ENCODE measurements around the gene ANKRD65.
"Not testable (repeated sequence)": the region's sequence is repeated elsewhere in the genome, so short reads cannot be mapped to it uniquely, and the experiment has no call there.

ANKRD65 gene

DNA sequence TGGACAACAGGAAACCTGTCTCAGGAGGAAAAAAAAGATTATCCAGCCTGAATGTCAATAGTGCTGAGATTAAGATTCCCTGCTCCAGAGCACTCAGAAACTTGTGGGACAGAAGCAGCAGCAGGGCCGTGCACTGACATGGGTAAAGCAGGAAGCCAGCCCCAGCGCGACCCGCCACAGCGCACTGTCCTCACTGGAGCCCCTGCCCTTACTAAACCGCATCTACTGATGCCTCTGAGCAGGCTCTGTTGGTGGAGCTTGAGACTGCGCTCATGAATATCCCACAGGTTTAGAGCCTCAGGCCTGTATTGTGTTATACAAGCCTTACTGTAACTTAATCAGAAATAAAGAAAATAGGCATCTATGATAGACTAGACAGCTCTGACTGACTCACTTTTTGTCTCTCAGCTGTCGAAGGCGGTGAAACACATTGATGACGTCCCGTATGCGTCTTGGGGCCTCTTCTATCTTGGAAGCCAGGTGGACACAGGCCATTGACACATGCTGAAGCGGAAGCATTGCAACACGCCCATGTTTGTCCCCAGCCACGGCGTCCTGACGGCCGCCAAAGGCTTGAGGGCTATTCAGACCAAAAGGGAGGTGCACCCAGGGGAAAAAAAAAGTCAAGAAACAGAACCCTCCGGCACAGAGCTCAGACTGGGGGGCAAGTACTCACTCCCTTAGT lies 23.1 kb downstream of the ANKRD65 start:
- DNase-seq (ENCODE audit: low read depth in 3 of 3), result no peak

DNA sequence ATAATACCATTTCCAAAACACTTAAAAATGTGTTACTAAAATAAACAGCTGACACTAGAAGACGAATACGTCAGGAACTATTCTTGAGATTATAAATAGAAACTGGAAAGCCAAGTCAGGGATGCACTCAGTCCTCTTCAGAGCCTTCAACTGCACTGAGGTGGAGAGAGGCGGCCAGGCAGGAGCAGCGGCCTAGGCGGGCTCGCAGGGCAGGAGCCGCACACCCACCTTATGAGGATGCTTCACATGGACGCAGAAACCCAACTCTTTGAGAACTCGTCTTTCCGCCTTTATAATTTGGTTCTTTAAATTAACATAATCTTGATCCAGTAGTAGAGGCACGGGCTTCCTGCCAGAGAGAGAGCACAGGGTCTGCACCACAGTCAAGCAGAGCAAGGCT lies 25.9 kb downstream of the ANKRD65 start:
- no peak for DNase-seq (ENCODE audit: low read depth in 3 of 3)

DNA sequence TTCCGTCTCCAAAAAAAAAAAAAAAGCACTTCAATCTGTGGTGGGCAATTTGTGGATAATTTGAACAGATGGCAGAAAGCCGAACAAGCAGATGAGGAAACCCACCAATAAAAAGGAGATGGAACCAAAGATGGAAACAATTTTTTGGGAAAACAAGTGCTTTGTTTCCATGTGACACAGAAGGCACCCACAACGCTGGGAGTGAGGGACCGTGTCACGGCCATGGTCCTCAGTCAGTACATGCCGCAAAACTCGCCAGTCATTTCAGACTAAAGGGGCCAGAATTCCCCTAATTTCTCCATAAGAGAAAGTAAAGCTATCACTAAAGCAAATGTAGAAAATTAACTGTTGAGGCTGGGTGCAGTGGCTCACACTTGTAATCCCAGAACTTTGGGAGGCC lies 27.0 kb downstream of the ANKRD65 start:
- no peak for DNase-seq (ENCODE audit: low read depth in 3 of 3)

DNA sequence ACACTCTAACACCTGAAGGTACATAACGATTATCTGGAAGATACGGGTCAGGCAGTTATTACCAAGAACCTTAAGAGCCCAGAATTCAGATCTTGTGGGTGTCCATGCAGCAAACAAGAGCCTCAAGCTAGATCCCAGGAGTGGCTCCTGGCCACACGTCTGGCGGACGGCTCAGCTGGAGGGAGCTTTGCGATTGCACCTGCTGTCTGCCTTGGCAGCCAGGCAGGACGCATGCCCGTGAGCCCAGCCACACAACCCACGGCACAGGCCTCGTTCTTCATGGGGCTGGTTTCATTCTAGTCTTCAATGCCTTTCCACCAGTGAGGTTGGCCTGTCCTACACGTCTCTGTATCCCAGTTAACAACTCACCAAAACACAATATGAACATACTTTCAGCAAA lies 27.6 kb downstream of the ANKRD65 start:
- no peak for DNase-seq (ENCODE audit: low read depth in 3 of 3)

DNA sequence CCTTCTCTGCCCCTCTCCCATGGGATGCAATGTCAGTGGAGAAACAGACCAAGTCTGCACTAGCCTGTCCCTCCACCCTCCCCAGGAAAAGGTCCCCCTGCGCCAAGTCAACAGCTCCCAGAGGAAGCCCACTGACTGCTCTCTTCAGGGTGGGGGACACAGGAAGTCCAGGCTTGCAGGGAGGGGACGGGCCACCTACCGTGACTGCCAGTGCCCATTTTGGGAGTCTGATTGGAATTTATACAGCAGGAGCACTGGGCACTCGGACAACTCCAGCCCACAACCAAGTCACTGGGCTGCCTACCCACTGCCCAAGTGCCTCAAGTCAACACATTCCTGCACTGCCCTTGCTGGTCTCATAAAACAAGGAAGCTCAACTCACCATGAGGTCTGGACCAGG lies 28.1 kb downstream of the ANKRD65 start:
- no peak for DNase-seq (ENCODE audit: low read depth in 3 of 3)

DNA sequence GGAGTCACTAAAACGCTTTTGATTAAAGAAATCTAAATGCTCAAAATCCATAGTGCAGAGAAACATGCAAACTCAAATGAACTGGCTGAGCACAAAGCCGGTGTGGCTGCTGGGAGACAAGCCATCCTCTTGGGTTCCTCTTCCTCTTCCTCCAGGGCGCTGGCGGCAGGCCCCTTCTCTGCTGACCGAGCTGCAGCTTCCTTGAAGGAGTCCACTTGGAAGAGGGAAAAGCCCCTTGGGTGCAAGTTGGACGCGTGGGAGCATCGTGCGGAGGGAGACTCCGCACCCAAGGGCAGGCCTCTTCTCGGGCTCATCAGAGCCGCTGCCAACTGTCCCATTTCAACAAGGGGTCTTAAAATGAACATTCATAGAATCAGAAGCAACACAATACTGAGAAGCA lies 29.9 kb downstream of the ANKRD65 start:
- no peak for DNase-seq (ENCODE audit: low read depth in 3 of 3)

DNA sequence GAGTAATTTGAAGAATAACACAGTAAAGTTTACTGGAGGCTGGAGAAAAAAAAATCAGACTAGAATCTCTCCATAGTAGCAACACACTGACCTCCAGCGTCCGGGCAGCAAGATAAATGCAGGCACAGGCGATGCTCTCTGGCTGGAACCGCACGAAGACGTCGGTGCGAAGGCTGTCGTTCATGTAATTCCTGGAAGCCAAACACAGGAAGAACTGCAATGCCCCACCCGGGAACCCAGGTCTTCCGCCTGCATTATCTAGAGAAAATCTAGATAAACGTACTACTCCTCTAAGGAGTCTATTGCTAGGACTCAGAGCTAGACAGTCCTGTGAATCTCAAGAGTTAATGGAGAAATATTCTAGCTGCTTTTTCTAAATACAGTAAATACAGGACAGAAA lies 30.4 kb downstream of the ANKRD65 start:
- DNase-seq (ENCODE audit: low read depth in 3 of 3), result no peak

DNA sequence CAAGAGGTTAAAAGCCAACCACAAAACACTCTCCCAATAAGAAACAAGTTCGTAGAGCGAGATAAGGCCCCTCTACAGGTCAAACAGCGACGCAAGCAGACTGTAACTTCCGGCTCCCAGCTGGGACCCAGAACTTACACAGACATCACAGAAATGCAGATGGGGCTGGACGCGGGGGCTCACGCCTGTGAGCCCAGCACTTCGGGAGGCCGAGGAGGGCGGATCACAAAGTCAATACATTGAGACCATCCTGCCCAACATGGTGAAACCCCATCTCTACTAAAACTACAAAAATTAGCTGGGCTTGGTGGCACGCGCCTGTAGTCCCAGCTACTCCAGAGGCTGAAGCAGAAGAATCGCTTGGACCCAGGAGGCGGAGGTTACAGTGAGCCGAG lies 33.0 kb downstream of the ANKRD65 start:
- DNase-seq (ENCODE audit: low read depth in 3 of 3), result no peak

DNA sequence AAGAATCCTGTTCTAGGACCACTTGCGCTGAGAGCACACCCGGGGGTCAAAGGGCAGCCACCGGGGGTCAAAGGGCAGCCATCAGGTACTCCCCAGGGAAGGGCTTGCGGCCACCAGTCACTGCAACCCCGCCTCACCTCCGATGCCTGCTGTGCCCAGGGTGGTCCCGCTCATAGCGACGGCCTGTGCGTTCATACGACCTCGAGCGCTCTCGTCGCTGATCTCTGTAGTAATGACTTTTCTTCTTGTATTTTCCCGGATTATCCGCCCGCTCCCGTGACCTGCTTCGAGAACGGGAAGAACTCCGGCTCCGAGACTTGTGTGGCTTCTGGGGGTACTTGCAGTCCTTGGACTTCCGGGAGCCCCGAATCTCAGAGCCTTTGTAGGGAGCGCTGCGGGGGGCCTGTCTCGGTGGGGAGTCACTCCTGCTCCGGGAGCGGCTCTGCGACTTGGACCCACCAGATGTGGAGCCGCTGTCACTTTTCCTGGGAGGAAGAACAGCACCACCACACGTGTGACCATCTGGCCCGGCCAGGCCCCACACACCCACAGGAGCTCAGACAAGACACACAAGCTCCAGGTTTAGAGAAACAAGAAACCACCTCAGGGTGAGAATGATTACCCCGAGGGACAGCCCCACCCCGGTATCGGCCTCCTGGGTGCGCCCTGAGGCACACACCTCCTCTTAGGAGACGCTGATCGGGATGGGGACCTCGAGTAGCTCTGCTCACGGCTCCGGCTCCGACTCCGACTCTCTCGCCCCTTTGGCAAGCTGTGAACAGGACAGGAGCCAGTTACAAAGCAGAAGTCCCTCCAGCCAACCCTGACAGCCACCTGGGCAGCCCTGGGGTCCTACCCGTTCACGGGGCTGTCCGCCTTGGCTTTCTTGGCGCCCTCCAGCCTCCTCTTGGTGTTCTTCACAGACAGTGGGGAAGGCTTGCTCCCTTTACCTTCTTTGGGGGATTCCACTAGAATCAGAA lies 33.7 kb downstream of the ANKRD65 start:
- no peak for DNase-seq (ENCODE audit: low read depth in 3 of 3)

DNA sequence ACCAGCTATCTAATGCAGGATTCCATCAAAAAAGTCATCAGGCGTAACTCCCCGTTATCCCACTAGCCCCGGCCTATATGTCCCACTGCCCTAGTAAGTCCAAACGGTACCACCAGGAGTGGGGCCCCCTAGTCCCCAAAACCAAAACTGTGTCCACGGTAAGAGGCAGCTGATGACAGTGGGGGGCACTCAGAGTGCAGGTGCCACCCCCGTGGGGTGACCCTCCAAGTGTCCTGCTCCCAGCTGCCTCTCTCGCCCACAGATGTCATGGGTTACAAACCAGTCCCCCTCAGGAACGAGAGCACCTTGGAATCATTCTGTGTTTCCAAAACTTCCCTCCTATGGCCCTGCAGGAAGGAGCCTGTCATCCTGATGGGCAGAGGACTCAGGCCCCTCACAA lies 35.1 kb downstream of the ANKRD65 start:
- no peak for DNase-seq (ENCODE audit: low read depth in 3 of 3)

DNA sequence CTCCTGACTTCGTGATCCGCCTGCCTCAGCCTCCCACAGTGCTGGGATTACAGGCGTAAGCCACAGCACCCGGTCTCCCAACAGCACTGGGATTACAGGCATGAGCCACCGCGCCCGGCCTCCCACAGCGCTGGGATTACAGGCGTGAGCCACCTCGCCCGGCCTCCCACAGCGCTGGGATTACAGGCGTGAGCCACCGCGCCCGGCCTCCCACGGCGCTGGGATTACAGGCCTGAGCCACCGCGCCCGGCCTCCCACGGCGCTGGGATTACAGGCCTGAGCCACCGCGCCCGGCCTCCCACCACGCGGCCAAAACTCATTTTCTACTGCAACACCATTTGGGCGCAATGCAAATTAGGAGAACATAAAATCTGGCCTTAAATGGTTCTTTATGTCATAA lies 35.7 kb downstream of the ANKRD65 start:
- DNase-seq (ENCODE audit: low read depth in 3 of 3), result not testable (repeated sequence)

DNA sequence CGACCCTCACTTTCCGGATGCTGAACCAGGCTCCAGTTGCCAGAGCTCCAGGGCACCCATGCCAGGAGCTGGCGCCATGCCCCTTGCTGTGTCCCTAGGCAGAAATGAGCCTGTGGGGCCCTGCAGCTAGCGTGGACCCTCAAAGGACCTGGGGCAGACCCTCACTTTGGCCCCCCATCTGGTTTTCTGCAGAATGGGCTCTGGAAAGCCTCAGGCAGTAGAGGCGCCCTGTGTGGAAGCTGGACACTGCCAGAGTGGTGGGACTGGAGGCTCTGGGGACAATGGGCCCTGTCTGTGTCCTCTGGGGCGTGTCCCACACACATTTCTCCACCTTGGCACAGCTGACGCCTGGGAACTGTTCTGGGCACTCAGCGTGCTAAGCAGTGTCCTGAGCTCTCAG lies 39.8 kb downstream of the ANKRD65 start:
- DNase-seq (ENCODE audit: low read depth in 3 of 3), result no peak

DNA sequence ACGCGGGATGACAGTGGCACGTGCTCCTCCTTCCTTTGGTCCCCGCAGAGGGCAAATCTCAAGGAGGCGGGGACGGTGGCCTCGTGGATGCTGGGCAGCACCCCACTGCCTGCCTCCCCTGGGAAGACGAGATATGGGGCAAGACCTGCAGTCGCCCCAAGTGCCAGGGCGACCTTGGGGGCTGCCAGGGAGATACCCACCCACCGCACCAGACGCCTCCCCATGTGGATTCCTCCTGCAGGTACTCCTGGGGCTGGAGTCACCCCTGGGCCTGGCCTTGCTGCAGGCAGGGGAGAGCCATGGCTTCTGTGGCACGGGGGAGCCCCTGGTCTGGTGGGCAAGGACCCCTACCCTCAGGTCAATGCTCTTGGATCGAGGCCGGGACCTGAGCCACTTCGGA lies 40.2 kb downstream of the ANKRD65 start:
- no peak for DNase-seq (ENCODE audit: low read depth in 3 of 3)

DNA sequence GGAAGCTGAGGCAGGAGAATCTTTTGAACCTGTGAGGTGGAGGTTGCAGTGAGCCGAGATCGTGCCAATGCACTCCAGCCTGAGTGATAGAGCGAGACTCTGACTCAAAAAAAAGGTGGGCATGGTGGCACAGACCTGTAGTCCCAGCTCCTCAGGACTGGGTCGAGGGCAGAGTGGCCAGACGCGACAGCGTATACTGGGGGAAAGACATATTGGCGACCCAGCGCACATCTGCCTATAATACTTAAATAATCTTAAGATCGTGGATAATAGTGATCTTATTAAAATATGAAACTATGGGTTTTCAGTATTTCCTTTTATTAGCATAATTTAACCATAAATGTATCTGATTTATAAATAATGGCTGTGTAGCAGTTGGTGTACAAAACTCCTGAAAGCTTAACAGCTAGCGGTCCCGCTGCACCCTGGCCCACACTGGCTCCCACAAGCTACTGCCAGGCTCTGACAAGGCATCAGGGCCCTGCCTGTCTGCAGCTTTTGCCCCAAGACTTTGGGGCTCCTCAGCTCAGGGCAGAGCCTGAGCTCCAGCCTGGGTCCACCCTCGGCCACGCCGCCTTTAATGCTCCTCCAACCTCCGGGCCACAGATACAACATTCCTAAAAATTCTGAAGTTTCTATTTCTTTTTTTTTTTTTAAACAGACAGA lies 43.4 kb downstream of the ANKRD65 start:
- no peak for DNase-seq (ENCODE audit: low read depth in 3 of 3)

DNA sequence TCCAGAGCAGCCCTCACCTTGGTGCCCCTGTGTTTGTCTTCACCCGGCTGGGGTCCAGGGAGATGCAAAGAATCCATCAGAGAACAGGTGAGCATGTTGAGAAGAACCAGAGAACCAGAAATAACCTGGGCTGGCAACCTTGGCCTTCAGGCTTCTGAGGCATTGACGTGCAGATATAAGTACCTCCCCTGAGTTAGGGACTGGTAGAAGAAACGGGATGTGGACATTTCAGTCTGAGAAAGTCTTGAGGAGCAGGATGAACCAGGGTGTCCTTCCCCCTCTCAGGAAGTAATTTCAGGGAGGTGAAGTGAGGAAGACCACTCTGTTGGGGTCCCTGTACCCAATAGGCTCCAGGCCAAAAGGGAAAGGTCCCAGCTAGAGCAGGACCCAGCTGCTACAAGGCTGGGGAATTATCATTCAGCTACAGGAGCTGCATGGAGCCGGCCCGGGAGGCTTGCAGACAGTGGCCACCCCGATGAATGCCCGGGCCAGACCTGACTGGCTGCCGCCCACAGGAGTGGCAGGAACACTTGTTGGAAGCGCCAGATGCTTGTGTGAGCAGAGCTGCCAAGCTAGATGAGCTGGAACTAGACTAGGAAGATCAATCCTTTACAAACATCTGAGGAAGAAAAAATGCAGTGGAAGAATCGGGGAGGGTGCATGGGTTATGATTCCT lies 44.4 kb downstream of the ANKRD65 start:
- no peak for DNase-seq (ENCODE audit: low read depth in 3 of 3)

DNA sequence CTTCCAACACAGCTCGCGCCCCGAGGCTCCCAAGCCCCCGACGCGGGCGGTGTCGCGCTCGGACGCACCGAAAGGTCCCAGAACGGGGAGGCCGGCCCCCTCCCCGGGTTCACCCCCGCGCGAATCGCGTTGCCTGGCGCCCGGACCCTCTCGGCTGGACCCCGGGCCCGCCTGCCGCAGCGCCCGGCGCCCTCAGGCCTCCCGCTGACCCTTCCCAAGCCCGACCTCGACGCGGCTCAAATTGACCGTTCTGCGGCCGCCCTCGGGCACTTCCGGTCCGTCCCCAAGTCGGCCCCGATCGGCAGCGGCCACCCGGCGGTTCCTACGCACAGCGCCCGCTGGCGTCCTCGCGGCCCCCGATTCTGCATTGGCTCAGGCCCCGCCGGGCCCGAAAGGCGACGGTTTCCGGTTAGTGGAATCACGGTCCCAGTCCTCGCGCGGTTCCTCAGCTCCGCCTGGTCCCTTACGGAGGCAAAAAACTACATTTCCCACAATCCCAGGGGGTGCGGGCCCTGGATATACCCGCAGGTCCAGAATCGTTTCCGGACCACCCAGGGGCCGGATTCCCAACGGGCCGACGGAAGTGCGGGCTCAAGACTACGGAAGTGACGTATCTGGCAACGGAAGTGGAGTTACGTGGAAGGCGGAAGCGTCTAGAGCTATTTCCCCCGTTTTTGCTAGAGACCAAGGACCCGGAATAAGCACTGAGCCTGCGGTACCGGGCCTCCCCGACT lies 46.0 kb downstream of the ANKRD65 start, which contains the start of gene AURKAIP1:
Gene AURKAIP1 (minus strand): TSS at position 279 of the 734 bp plus-strand sequence. CDS start 451 bp downstream, outside the sequence.
- DNase-seq (ENCODE audit: low read depth in 3 of 3), result peak; percentile 92 to 97 (median 93)

DNA sequence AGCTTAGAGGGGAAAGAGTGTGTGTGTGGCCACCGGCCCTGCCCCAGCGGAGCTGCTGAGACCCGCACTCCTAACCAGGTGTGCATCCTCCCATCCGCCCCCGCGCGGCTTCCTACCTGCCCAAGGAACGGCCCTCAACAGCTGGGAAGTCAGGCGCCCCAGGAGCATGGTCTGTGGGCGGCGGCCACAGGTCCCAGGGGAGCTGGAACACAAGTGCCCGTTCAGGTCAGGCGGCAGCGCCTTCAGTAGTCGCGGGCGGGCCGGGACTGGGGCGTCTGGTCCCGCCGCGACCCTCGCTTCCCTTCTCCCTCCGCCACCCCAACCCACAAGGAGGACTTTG lies 46.5 kb downstream of the ANKRD65 start:
- no peak for DNase-seq (ENCODE audit: low read depth in 3 of 3)

DNA sequence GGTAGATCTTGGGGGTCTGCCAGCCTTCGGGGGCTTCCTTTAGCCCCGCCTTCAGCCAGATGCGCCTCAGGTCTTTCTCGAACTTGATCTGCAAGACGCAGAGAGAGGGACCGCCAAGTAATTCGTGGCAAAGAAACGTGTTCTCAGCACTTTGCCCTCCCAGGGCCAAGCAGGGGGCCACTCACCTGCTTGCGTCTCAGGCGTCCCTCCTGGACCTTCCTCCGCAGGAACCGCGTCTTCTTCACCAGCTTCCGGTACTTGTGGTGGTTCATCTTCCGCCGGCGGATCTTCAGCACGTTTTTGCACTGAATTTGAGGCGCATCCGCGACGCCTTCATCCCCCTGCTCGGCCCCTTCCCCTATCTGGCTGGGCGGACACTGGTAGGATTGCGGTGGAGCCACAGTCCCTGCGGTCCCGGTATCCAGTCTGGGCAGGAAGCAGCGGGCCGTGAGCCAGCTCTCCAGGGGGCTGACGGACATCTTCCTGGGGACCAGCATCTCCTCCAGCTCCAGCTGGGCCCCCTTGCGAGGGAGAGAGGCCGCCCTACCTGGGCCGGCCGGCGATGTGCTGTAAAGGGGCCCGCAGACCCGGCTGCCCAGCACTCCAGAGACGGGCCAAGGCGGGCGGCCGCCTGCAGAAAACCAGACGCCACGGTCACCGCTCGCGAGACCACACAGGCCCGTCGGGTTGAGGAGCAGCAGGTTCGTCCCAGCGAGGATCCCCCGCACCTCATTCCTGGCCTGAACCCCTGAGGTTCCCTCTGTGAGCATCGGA lies 47.1 kb downstream of the ANKRD65 start:
- no peak for DNase-seq (ENCODE audit: low read depth in 3 of 3)

DNA sequence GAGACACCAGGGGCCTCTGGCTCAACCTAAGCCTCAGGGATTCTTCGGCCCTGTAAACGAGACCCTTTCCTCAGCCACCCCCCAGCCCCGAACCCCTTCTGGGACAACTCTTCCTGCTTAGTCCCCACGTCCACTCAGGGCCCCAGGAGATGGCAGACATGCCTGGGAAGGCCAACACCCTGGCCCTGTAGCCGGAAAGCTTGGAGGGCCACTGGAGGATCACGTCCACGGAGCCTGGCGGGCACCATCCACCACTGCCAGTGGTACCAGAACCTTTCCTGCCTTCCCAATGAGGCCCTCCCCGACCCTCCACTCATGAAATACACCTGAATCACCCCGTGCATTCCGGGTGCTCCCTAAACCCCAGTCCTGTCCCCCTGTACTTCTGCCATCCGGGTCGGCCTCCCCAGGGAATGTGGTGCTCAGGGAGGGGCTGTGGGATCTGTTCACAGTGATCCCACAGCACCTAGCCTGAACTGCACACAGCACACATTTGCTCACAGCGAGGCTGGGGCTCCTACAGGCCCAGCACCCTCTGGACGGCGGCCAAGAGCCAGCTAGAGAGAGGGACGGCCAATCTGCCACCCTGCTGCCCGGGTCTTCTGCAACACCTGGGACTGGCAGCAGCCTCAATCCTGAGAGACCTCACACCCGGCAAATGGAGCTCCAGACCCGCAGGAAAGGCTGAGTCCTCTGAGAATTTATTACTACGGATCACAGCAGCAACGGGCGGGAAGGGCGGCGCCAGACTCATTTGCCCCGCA lies 47.8 kb downstream of the ANKRD65 start:
- DNase-seq (ENCODE audit: low read depth in 3 of 3), result no peak

Data from stimulated activated CD4-positive, alpha-beta T cell treated with anti-CD3 and anti-CD28 coated beads, TNF-alpha, amount 100 ng/mL, for 48 hours (primary cell).